KG1 (cell line): ENCODE results near the gene RAB42.
A peak's percentile ranks its signal among the peaks of the same experiment; 100 is the strongest.
"Not testable (repeated sequence)": the region's sequence is repeated elsewhere in the genome, so short reads cannot be mapped to it uniquely, and the experiment has no call there.

Experiments used
- DNase-seq: peaks from one replicate; lab custom pipeline; 2025; lab: John Stamatoyannopoulos, UW

Gene RAB42

DNA sequence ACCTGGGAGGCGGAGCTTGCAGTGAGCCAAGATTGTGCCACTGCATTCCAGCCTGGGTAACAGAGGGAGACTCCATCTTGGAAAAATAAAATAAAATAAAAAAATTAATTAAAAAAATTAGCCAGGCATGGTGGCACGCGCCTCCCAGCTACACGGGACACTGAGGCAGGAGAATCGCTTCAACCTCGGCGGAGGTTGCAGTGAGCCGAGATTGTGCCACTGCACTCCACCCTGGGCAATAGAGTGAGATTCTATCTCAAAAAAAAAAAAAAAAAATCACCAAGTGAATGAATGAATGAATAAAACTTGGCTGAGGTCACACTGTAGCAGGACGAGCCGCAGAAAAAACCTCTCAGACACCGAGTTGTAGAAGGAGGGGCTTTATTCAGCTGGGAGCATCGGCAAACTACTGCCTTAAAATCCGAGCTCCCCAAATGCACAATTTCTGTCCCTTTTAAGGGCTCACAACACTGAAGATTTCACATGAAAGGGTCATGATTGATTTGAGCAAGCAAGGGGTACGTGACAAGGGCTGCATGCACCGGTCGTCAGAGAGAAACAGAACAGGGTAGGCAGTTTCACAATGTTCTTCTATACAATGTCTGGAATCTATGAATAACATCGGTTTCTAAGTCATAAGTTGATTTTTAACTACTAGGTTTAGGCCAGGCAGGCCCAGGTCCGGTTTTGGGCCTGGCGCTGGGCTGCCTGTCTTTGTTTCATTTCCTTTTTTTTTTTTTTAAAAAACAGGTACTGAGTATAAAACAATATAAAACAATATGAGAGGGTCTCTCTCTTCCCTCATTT is 5.3 kb upstream of the RAB42 start:
- DNase-seq: not testable (repeated sequence)

DNA sequence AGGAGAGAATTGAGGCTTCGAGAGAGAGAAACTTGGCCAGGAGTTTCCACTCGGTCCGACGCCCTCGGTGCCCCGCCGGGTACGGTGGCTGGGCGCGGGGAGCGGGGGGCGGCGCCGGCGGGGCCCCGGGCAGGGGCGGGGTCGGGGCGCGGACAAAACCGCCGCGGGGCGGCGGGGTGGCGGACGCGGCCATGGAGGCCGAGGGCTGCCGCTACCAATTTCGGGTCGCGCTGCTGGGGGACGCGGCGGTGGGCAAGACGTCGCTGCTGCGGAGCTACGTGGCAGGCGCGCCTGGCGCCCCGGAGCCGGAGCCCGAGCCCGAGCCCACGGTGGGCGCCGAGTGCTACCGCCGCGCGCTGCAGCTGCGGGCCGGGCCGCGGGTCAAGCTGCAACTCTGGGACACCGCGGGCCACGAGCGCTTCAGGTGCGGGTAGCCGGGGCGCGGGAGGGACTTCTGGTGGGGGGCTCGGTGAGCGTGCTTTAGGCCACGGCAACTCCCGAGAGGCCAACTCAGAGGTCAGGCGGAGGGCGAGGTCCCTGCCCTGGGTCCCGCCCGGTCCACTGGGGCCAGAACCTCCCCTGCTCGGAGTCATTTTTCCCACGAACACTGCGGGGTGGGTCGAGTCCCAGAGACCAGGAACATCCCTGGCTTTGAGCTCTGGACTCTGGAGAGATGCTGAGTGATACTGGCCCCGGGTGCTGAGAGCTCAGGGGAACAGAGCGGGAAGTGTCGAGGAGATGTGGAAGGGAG is 431 bp downstream of the RAB42 start:
- DNase-seq: no peak

DNA sequence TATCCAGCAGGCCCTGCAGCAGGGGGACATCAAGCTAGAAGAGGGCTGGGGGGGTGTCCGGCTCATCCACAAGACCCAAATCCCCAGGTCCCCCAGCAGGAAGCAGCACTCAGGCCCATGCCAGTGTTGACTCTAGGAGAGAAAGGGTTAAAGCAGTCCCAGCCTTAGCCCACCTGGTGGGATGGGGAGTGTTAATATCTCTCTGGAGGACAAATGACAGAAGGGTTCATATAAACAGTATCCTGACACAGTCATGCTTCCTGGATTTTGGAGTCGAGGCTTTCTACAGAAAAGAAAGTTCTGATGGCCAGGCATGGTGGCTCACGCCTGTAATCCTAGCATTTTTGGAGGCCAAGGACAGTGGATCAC is 1.9 kb downstream of the RAB42 start:
- DNase-seq: not testable (repeated sequence)

DNA sequence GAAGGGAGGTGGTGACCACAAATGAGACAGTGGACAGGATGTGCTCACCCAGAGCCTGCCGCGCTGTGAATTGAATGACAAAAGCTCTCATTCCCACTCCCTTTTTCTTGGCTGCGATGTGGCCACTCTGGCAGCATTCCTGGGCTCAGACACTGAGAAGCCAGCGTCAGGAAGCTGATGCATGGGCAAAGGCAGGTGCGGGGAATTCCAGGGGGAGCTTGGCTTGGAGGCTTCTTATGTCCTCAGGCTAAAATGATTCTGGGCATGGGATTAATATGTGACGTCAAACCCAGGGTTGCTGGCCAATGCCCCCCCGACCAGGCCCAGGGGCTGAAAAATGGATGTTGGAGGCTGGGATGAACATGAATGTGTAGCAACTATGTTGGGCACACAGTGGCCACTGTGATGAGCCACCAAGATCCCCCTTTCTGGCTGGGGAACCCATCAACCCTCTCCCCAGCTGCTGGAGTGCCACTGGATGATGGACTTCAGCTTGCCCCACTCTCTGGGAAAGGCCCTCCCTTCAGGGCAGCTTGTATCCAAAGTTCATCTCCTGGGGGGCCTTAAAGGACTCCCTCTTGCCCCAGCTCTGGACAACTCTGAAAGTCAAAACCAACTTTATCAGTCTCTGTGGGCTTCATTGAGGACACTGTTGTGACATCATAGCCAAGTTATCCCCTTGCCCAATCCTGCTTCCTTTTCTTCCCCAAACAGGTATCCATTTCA is 2.8 kb downstream of the RAB42 start:
- DNase-seq: not testable (repeated sequence)

DNA sequence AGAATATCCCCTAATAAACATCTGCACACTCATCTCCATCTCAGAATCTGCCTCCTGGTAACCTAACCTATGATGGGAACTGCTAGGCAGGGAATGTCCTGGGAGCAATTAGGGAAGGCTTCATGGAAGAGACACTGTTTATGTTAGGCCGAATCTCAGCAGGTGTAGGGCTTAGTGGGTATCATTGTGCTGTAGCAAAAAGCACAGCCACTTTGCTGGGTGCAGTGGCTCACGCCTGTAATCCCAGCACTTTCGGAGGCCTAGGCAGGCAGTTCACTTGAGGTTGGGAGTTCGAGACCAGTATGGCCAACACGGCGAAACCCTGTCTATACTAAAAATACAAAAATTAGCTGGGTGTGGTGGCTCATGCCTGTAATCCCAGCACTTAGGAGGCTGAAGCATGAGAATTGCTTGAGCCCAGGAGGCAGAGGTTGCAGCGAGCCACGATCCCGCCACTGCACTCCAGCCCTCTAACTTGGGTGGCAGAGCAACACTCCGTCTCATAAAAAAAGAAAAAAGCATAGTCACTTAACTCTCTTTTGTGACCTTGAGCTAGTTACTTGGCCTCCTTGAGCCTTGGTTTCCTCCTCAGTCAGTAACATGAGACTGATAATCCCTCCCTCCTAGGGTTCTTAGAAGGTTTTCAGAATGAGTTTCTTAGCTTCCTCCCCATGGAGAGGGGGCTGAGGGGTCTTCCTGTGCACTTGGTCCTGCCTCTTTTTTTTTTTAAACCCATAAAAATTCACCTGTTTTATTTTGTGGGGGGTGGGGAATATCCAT is 3.5 kb downstream of the RAB42 start:
- no peak for DNase-seq

DNA sequence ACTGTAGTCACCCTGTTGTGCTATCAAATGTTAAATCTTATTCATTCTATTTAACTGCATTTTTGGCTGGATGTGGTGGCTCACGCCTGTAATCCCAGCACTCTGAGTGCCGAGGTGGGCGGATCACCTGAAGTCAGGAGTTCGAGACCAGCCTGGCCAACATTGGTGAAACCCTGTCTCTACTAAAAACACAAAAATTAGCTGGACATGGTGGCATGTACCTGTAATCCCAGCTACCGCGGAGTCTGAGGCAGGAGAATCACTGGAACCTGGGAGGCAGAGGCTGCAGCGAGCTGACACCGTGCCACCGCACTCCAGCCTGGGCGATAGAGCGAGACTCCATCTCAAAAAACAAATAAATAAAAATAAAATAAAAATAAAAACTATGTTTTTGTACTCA is 4.2 kb downstream of the RAB42 start:
- not testable (repeated sequence) for DNase-seq

DNA sequence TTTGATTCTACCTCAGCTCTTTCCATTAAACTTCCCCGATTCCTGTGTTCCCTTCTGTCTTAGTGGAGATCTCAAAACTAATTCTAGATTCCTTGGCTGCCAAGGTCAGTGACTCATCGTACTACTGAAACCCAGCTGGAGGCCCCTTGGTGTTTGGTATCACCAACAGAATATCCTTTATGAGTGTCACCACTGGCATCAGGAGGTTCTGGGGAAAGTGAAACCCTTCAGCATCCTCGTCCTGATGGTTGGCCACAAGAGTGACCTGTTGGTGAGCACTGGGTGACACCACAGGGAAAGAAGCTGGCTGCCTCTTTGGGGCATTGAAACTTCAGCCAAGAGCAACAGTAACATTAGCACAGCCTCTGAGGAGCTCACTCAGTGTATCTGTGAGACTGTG is 9.6 kb downstream of the RAB42 start:
- no peak for DNase-seq

DNA sequence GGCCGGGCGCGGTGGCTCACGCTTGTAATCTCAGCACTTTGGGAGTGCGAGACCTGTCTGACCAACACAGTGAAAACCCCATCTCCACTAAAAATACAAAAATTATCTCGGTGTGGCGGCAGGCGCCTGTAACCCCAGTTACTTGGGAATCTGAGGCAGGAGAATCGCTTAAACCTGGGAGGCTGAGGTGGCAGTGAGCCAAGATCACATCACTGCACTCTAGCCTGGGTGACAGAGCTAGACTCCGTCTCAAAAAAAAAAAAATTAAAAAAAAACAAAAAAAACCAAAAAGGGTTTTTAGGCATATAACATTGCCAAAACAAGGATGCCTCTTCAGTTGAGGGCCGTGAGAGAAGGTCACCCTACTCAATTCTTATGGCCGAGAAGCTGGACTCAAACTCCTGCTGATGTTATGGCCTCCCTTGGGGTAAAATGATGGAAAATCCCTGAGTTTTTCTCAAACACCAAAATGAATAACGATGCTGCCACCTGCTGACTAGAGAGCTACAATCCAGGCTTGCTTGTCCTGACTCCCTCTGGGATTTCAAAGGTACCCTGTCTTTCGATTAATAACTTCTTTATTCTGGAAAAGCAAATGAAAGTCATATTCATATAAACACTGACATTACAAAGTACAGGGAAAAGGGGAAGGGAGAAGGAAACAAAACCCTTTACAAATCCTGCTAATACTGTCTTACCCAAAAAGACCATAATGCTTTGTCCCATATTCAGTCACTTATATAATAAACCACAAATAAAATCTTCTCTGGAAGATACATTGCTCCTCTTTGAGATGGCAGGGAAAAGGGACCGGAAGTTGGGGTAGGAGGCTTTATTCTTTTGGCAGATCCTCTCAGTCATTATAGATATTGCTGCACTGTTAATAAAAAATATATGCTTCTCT is 10.7 kb downstream of the RAB42 start:
- no peak for DNase-seq

DNA sequence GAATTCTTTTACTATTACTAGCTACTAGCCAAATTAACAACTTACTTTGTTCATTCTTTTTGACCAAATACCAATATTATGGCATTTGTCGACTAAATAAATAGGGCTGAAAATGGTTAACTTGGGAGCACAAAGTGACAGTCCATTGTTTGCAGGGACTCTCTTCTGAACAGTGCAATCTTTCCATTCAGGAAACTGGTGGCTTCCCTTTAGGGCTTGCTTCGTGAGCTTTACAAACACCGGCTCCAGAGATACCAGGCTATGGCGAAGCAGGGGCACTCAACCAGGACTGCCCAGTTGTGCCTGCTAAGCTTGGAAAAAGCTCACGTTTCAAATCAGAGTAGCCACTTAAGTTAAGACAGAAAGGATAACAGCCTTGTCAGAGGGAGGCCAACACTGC is 12.3 kb downstream of the RAB42 start:
- DNase-seq: no peak

DNA sequence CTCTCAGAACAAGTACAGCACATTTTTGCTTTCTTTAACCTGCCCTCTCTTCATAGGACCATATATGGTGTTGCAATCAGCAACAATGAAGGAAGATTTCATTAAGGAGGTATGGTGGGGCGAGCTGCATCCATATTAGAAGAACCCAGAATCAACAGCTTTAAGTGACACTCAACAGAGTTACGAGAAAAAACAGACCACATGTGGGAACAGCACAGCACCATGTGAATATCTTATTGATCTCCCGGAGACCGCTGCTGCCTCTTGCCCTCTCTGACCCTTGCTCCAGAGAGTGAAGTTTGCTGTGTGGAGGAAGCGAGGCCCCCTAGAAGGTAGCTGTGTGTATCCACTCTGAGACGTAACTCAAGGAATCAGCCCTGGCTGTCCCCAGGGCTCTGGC is 12.9 kb downstream of the RAB42 start:
- no peak for DNase-seq

DNA sequence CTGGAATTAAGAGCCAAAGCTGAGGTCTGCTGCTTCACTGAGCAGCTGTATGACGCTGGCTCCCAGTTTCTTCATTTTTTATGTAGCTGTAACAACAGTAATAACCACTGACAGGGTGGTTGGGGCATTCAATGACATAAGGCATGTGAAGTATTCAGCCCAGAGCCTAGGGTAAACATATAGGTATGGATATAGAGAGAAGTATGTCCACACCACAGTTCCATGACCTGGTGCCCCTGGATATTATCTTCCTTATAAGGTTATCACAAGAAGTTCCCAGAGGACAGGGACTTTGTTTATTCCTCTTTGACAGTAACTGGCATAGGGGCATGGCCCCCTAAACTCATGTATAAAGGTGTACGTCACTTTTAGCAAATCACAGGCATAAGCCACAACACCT is 14.7 kb downstream of the RAB42 start:
- no peak for DNase-seq

DNA sequence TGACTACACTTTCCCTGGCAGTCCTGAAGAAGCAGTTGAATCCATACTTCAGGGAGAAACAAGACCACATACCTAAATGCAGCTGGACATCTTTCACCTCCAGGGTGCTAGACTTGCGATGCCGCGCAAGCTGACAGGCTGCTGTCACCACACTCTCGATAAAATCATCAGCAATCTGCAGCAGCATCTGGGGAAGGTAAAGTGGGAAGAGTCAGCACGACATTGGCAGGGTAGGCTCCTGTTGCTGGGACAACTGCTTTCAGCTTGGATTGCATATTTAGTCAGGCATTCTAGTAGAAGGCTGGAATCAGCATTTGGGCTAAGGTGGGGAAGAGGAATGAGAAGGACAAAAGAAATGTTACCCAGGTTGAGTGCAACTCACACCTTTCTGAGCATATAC is 21.1 kb downstream of the RAB42 start:
- DNase-seq: no peak

DNA sequence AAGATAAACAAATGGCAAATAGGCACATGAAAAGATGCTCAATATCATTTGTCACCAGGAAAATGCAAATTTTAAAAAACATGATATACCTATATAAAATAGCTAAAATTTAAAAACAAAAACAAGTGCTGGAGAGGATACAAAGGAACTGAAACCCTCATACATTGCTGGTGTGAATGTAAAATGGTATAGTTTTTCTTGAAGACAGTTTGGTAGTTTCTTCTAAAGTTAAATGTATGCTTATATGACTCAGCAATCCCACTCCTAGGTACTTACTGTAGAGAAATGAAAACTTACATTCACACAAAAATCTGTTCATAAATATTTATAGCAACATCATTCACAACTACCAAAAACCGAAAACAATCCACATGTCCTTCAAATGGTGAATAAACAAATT is 39.6 kb downstream of the RAB42 start:
- DNase-seq: no peak

DNA sequence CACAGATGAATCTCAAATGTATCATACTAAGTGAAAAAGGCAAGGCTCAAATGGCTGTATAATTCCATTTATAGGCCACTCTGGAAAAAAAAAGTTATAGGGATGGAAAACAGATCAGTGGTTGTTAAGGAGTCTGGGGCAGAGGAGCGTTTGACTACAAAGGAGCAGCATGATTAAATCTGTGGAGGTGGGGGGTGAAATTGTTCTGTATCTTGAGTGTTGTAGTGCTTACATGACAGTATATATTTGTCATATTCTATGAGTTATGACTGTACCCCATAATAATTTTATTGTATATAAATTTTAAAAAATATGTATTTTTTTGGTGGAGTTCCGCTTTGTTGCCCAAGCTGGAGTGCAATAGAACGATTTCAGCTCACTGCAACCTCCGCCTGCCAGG is 40.5 kb downstream of the RAB42 start:
- DNase-seq: no peak

DNA sequence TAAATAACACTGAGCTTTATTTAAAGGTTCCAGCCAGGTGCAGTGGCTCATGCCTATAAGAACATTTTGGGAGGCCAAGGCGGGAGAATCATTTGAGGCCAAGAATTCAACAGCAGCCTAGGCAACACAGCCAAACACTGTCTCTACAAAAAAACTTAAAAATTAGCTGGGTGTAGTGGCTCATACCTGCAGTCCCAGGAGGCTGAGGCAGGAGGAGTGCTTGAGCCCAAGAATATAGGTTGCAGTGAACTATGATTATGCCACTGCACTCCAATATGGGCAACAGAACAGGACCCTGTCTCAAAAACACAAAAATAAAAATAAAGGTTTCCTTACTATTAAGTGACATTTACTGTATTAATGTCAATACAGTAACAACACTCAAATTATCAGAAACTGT is 48.7 kb downstream of the RAB42 start:
- no peak for DNase-seq

DNA sequence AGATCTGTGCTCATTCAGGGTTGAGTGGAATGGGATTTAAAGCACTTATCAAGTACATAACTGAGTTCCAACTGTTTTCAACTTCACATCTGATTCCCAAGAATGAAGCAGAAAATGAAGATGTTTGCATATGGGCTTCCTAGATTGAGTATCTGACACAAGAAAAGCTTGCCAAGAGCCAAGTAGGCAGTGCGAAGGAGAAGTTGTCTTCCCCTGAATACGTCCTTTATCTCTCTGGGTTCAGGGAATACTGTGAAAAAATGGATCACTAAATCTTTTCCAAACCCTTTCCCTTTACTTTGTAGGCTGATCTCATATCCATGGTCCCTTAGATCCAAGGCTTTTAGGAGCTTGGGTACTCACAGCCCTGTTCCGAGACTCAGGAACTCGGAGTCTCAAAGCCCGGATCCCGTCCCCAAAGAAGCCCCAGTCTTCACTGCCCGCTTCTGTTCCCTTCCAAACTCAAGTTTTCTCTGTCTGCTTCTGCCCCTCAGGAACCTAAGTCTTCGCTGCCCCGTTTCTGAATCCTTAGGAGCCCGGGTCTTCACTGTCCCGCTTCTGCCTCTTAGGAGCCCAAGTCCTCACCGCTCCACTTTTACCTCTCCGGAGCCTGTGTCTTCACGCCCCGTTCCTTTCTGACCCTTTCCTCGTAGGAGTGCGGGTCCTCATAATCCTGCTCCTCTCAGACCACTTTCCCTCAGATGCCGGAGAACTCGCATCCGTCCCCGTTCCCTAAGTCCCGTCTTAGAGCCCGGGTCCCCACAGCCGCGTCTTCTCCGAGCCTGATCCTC is 50.2 kb downstream of the RAB42 start:
- DNase-seq: no peak

DNA sequence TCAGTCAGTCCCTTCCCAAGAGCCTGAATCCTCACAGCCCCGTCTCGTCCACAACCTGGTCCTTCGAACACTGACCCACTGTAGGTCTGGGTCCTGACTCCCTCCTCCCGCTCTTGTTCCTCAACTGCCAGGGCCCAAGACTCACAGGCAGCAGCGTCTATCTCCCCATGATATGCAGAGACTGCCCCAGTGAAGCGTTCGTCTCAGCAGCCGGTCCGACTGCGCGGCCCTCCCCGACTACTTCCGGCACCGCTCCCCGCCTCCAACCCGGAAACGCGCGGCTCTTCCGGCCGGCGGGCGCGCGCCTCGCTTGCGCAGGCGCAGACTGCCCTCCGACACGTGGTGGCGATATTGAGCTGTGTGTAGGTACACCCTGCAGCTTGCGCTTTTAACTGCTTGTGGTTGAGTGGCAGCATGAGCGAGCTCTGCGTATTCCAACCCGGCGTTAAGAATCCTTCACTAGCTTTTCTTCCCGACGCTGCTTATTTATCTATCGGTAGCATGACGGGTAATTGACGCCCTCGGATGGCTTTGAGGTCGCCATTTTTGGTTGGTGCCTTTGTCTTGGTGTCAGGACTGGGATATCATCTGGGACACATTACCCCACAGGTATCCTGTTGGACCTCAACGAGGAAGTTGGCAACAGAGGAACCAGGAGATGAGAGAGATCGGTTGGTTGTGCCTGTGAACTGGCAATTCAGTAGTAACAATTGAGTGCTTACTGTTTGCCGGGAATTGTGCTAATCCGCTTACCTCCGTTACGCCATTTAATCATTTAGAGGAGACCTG is 51.0 kb downstream of the RAB42 start, which contains the start of gene TAF12:
Gene TAF12, minus strand, starts transcription at position 221 of the 789 bp plus-strand sequence. CDS start 20,986 bp downstream, outside the sequence.
- peak; percentile 94 for DNase-seq

DNA sequence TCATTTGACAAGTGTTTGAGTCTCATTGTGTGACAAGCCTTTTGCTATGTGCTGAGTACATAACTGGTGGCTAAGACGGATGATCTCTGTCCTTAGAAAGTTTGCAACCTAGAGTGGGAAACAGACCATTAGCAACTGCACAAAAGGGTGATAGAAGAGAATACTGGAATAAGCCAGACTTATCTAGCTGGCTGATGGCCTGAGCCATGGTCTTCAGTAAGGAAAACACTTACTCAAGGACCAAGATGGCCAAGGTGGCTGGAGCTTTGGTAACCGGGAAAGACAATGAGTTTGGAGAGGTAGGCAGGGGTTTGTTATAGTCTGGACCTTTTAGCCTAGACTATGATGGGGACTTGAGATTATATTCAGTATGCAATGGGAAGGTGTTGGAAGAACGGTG is 52.4 kb downstream of the RAB42 start:
- DNase-seq: no peak
